GM21423 (cell line): Measurements from ENCODE around the gene TIMP2.
"Not testable (repeated sequence)": the region's sequence is repeated elsewhere in the genome, so short reads cannot be mapped to it uniquely, and the experiment has no call there.

ENCODE experiments used
- ATAC-seq: cut with Tn5 transposase; IDR thresholded peaks from one replicate; pipeline ENCODE4 v1.9.1; 2021; ENCODE audit warnings: mild to moderate bottlenecking, moderate library complexity; ENCODE audit not compliant: unreplicated experiment

The TIMP2 gene

GRCh38 chr17:78925234-78925633, at the start of gene TIMP2:
Gene TIMP2 (minus strand): TSS chr17:78925387. CDS start chr17:78925088, 299 bp downstream.
- ATAC-seq: no peak

GRCh38 chr17:78973792-78974520, 48.8 kb upstream of the TIMP2 start:
- ATAC-seq: no peak

GRCh38 chr17:78973196-78973595, 48.0 kb upstream of the TIMP2 start:
- no peak for ATAC-seq

- no peak for ATAC-seq
These were observed 47.4 kb upstream of the TIMP2 start for GRCh38 chr17:78972507-78973105.

GRCh38 chr17:78971756-78972506, 46.7 kb upstream of the TIMP2 start:
- no peak for ATAC-seq

GRCh38 chr17:78970834-78971755, 45.9 kb upstream of the TIMP2 start:
- no peak for ATAC-seq

- no peak for ATAC-seq
These were observed 44.7 kb upstream of the TIMP2 start for GRCh38 chr17:78969865-78970264.

- no peak for ATAC-seq
These were observed 42.7 kb upstream of the TIMP2 start for GRCh38 chr17:78967782-78968362.

- no peak for ATAC-seq
These were observed 41.9 kb upstream of the TIMP2 start for GRCh38 chr17:78966910-78967600.

- ATAC-seq: no peak
These were observed 41.1 kb upstream of the TIMP2 start for GRCh38 chr17:78966123-78966813.

GRCh38 chr17:78965491-78965924, 40.3 kb upstream of the TIMP2 start:
- ATAC-seq: no peak

- no peak for ATAC-seq
These were observed 38.2 kb upstream of the TIMP2 start for GRCh38 chr17:78963378-78963777.

GRCh38 chr17:78962984-78963348, 37.8 kb upstream of the TIMP2 start:
- not testable (repeated sequence) for ATAC-seq

- no peak for ATAC-seq
These were observed 37.3 kb upstream of the TIMP2 start for GRCh38 chr17:78962345-78962983.

GRCh38 chr17:78961571-78961970, 36.4 kb upstream of the TIMP2 start:
- no peak for ATAC-seq

- ATAC-seq: no peak
These were observed 35.7 kb upstream of the TIMP2 start for GRCh38 chr17:78960928-78961327.

- no peak for ATAC-seq
These were observed 34.6 kb upstream of the TIMP2 start for GRCh38 chr17:78959803-78960202.

GRCh38 chr17:78958641-78959127, 33.5 kb upstream of the TIMP2 start:
- no peak for ATAC-seq

GRCh38 chr17:78957128-78957527, 31.9 kb upstream of the TIMP2 start:
- no peak for ATAC-seq
